IMR-90 (cell line): ENCODE measurements around the gene PLN.

Source experiments
- MAFK ChIP-seq: IDR thresholded peaks from 2 replicates; pipeline ENCODE4 v1.6.1; 2012; ENCODE audit warnings: low read depth, low read length, improper control_type of control experiment
- POLR2A ChIP-seq: IDR thresholded peaks from 2 replicates; pipeline ENCODE4 v1.6.1; 2012; ENCODE audit warnings: mild to moderate bottlenecking, low read depth, low read length
- SMC3 ChIP-seq: fragments of 150-350 bp; IDR thresholded peaks from 2 replicates; pipeline ENCODE4 v1.6.1; 2016; ENCODE audit warnings: low read depth, mild to moderate bottlenecking, antibody characterized with exemption, low read length, moderate library complexity
- TF ChIP-seq, protein P1 (sequence below): conservative IDR thresholded peaks from 2 replicates; pipeline ENCODE4 v1.5.1; 2012; ENCODE audit warnings: mild to moderate bottlenecking, low read depth, low read length, improper control_type of control experiment

DNA sequence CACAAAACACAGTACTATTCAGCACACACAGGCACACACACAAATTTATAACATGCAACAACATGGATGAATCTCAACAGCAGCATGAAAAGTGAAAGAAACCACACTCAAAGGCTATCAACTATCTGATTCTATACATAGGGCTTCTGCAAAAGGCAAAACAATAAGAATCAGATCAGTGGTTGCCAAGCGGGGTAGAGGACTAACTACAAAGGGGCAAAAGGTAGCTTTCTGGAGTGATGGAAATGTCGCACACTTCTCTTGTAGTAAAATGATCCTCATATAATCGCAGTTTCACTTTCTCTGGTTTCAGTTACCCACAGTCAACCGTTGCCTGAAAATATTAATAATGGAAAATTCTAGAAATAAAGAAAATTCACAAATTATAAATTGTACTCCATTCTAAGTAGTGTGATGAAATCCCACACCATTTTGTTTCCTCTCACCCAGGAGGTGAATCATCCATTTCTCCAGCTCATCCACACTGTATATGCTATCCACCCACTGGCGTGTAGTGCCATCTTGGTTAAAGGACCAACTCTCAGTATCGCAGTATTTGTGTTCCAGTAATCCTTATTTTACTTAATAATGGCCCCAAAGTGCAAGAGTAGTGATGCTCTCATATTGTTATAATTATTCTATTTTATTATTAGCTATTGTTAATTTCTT is 12.8 kb upstream of the PLN start:
- TF ChIP-seq POLR2A (no peak), SMC3 (no peak), MAFK (no peak)
- TF ChIP-seq, protein P1, sequence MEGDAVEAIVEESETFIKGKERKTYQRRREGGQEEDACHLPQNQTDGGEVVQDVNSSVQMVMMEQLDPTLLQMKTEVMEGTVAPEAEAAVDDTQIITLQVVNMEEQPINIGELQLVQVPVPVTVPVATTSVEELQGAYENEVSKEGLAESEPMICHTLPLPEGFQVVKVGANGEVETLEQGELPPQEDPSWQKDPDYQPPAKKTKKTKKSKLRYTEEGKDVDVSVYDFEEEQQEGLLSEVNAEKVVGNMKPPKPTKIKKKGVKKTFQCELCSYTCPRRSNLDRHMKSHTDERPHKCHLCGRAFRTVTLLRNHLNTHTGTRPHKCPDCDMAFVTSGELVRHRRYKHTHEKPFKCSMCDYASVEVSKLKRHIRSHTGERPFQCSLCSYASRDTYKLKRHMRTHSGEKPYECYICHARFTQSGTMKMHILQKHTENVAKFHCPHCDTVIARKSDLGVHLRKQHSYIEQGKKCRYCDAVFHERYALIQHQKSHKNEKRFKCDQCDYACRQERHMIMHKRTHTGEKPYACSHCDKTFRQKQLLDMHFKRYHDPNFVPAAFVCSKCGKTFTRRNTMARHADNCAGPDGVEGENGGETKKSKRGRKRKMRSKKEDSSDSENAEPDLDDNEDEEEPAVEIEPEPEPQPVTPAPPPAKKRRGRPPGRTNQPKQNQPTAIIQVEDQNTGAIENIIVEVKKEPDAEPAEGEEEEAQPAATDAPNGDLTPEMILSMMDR, result no peak
